ENCODE data around the gene TTC7B. TPM values are rescaled to one million over a fixed set of nuclear protein-coding genes. Genes with fewer than 3 reads are reported as not detected.

Gene TTC7B
- total and polyA plus RNA-seq, 2 donors (not counting 3 experiments of a cell fraction or from before 2014, with no cell fraction given): 46.8 to 76.5 TPM

GRCh38 chr14:90829677-90830076 lies 13.4 kb upstream of the TTC7B start:
- H3K9me3 ChIP-seq (replicated peaks; ENCODE audit: control insufficient read depth, insufficient read depth, low read length): no peaks in the 10 kb centered on the region
- TF ChIP-seq FOS (IDR thresholded peaks at IDR 0.05; ENCODE audit: borderline replicate concordance, insufficient read depth, low read length) (no peak), POLR2A (IDR thresholded peaks at IDR 0.05; ENCODE audit: low read depth, low read length) (no peak), JUN (IDR thresholded peaks at IDR 0.05; ENCODE audit: borderline replicate concordance, insufficient read depth, insufficient read length, low read depth) (no peak), EZH2 (IDR thresholded peaks at IDR 0.05; ENCODE audit: borderline replicate concordance, low read depth, low read length, severe bottlenecking) (no peak), GATA2 (IDR thresholded peaks at IDR 0.05; ENCODE audit: insufficient read depth, insufficient read length, low read depth, low read length) (no peak), CTCF (IDR thresholded peaks at IDR 0.05; ENCODE audit: extremely low read depth in 1 of 2, insufficient read depth in 1 of 2, low read depth in 1 of 2, low read length in 2 of 2) (no peak), MYC (IDR thresholded peaks at IDR 0.05; ENCODE audit: low read depth, low read length) (no peak), MAX (IDR thresholded peaks at IDR 0.05; ENCODE audit: insufficient read depth, insufficient read length) (no peak), POLR2AphosphoS5 (IDR thresholded peaks at IDR 0.05; ENCODE audit: insufficient read depth, low read depth, low read length) (no peak)
- dilution Hi-C loops (cut with MboI; ENCODE audit: extremely low pct_ligation_motif_present, low sequenced_read_pairs) (no loop called here), intact Hi-C loops (cut with micrococcal nuclease) (no loop called here)
- H3K79me2 ChIP-seq (ENCODE audit: control insufficient read depth, insufficient read depth, low read length): no peaks in the 10 kb centered on the region
- no peaks in the 10 kb centered on the region for H3K27me3 ChIP-seq (ENCODE audit: control insufficient read depth in 2 of 2, insufficient read depth in 2 of 2, low read length in 2 of 2)
- no TSS peak for BruUV-seq (replicated peaks)
- no peak overlapping the region for H3K27ac ChIP-seq (ENCODE audit: insufficient read depth, low read depth, low read length)
- no peaks in the 10 kb centered on the region for H4K20me1 ChIP-seq (replicated peaks; ENCODE audit: control insufficient read depth, extremely low read depth, insufficient read depth, low read length)
- no peaks in the 10 kb centered on the region for H3K9me1 ChIP-seq (replicated peaks; ENCODE audit: control insufficient read depth, extremely low read depth, insufficient read depth, low read length)
- no peaks in the 10 kb centered on the region for H3K36me3 ChIP-seq (ENCODE audit: control insufficient read depth in 2 of 2, extremely low read depth in 1 of 2, insufficient read depth in 2 of 2, low read length in 2 of 2)
- FAIRE-seq: no peak
- peaks cover 10% of the 10 kb centered on the region for H3K4me1 ChIP-seq (ENCODE audit: control insufficient read depth, extremely low read depth, insufficient read depth, low read length)
- no peak overlapping the region for H3K4me3 ChIP-seq (replicated peaks in 1 of 3; ENCODE audit: insufficient read depth in 1 of 3, low read depth in 1 of 3, low read length in 3 of 3)
- DNase-seq (ENCODE audit: low read depth, low spot score): no peak
- no peak overlapping the region for H2AFZ ChIP-seq (ENCODE audit: low read depth, low read length)
- ChIA-PET POLR2A (no interaction called here), CTCF (no interaction called here)
- H3K4me2 ChIP-seq (ENCODE audit: insufficient read depth, low read length): no peak overlapping the region
- H3K9ac ChIP-seq (replicated peaks; ENCODE audit: extremely low read depth, insufficient read depth, low read length): no peak overlapping the region

Measured in endothelial cell of umbilical vein (primary cell).